Kidney (tissue), 14 donors: ENCODE data around the gene LST1. TPM values are rescaled to one million over a fixed set of nuclear protein-coding genes. Genes with fewer than 3 reads are reported as not detected.

Experiments
- DNase-seq, 5 donors: peaks; one replicate each; pipeline ENCODE4 v3.0.0-alpha.2; 2013 to 2020
- FAIRE-seq: peaks from 2 replicates; lab custom pipeline; 2012; peaks lifted over from hg19 to GRCh38; lab: Jason Lieb, UNC
- H3K27ac ChIP-seq, 2 donors: one replicate each; pipeline ENCODE4 v1.7.0; 2013; ENCODE audit warnings: low read depth in 2 of 2, low read length in 2 of 2, inconsistent platforms in 1 of 2
- H3K27me3 ChIP-seq: one replicate; pipeline ENCODE4 v1.7.1; 2013; ENCODE audit warnings: low read length, inconsistent platforms; ENCODE audit not compliant: control insufficient read depth, insufficient read depth
- H3K36me3 ChIP-seq, 3 donors: one replicate each; pipeline versions ENCODE4 v1.7.0 to v1.7.1; 2013; ENCODE audit warnings: low read length in 3 of 3, control low read depth in 1 of 3, inconsistent platforms in 1 of 3; ENCODE audit not compliant: insufficient read depth in 3 of 3, control insufficient read depth in 2 of 3
- H3K4me1 ChIP-seq, 3 donors: one replicate each; pipeline versions ENCODE4 v1.7.0 to v1.7.1; 2013; ENCODE audit warnings: low read length in 3 of 3, inconsistent platforms in 1 of 3, low read depth in 1 of 3; ENCODE audit not compliant: control insufficient read depth in 2 of 3, insufficient read depth in 2 of 3
- H3K4me3 ChIP-seq, 3 donors: one replicate each; pipeline versions ENCODE4 v1.7.0 to v1.8.1; 2013; ENCODE audit warnings: low read length in 3 of 3, control low read depth in 1 of 3, inconsistent platforms in 1 of 3
- H3K9ac ChIP-seq, 3 donors: one replicate each; pipeline versions ENCODE4 v1.7.0 to v1.7.1; 2013; ENCODE audit warnings: low read length in 3 of 3, control low read depth in 1 of 3, inconsistent platforms in 1 of 3
- H3K9me3 ChIP-seq, 3 donors: one replicate each; pipeline versions ENCODE4 v1.7.0 to v1.7.1; 2013; ENCODE audit warnings: low read length in 3 of 3, control low read depth in 1 of 3, inconsistent platforms in 1 of 3; ENCODE audit not compliant: control insufficient read depth in 2 of 3, insufficient read depth in 1 of 3
- intact Hi-C: fragments of 100-400 bp; cut with DNase I; formaldehyde crosslinking; loops from one replicate; pipeline ENCODE4 v1.11.1; 2022
- polyA plus RNA-seq: library from polyadenylated mRNA; stranded (reverse); fragments of 350-450 nt; fragmentation: Illumina TruSeq; extraction: RNeasy Lipid Tissue Mini Kit (QIAGEN cat#74804); gene quantifications from one replicate; pipeline ENCODE4 v1.2.3, GENCODE V29; 2014; ENCODE audit warnings: low read depth, low replicate concordance; ENCODE audit not compliant: insufficient read depth
- total RNA-seq: library from RNA; stranded (reverse); fragmentation: NEBNext Ultra II Directional; extraction: Animal tissue kit (Norgen Biotek cat#: 25700); gene quantifications from one replicate; pipeline ENCODE4 v1.2.1, GENCODE V29; 2021
- TF ChIP-seq, protein P1 (sequence below): IDR thresholded peaks from 3 replicates; pipeline ENCODE4 v1.5.1; 2012; ENCODE audit warnings: mild to moderate bottlenecking, moderate library complexity, borderline replicate concordance; ENCODE audit not compliant: insufficient read depth; ENCODE audit errors: extremely low read depth
- donor health status: control.
- donor health status: control.
- donor health status: control.
- donor health status: control.
- donor health status: control.
- donor health status: DM: yes; HTN: yes; CAD: no.
- donor health status: Normal renal cell carcinoma (clear cell type).

LST1 gene
- total and polyA plus RNA-seq, 2 donors from 2014 or later, result 14.8 to 31.5 TPM

DNA sequence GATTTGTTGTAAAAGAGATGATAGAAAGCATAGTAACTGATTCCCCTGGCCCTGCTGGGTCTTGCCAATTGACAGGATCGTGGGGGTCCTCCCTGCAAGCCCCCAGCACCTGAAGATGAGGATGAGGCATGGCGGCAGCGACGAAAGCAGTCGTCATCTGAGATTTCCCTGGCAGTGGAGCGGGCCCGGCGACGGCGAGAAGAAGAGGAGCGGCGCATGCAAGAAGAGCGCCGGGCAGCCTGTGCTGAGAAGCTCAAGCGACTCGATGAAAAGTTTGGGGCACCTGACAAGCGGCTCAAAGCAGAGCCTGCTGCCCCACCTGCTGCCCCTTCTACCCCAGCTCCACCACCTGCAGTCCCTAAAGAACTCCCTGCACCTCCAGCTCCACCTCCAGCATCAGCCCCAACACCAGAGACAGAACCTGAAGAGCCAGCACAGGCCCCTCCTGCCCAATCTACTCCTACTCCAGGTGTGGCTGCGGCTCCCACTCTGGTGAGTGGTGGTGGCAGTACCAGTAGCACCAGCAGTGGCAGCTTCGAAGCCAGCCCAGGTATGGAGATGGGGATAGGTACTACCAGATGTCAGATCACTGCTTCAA, 41.7 kb downstream of the LST1 start:
- intact Hi-C loops, result no loop called here
- Histone ChIP-seq H3K9me3 (no peaks in the 10 kb centered on the region), H3K27ac (no peak overlapping the region), H3K4me1 (no peaks in the 10 kb centered on the region), H3K36me3 (peaks cover 30 to 78% (median 50%) of the 10 kb centered on the region in 3 donors), H3K27me3 (no peaks in the 10 kb centered on the region), H3K9ac (no peak overlapping the region), H3K4me3 (no peak overlapping the region)
- FAIRE-seq (no peak), DNase-seq (no peak)
- TF ChIP-seq, protein P1, sequence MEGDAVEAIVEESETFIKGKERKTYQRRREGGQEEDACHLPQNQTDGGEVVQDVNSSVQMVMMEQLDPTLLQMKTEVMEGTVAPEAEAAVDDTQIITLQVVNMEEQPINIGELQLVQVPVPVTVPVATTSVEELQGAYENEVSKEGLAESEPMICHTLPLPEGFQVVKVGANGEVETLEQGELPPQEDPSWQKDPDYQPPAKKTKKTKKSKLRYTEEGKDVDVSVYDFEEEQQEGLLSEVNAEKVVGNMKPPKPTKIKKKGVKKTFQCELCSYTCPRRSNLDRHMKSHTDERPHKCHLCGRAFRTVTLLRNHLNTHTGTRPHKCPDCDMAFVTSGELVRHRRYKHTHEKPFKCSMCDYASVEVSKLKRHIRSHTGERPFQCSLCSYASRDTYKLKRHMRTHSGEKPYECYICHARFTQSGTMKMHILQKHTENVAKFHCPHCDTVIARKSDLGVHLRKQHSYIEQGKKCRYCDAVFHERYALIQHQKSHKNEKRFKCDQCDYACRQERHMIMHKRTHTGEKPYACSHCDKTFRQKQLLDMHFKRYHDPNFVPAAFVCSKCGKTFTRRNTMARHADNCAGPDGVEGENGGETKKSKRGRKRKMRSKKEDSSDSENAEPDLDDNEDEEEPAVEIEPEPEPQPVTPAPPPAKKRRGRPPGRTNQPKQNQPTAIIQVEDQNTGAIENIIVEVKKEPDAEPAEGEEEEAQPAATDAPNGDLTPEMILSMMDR, result no peak

DNA sequence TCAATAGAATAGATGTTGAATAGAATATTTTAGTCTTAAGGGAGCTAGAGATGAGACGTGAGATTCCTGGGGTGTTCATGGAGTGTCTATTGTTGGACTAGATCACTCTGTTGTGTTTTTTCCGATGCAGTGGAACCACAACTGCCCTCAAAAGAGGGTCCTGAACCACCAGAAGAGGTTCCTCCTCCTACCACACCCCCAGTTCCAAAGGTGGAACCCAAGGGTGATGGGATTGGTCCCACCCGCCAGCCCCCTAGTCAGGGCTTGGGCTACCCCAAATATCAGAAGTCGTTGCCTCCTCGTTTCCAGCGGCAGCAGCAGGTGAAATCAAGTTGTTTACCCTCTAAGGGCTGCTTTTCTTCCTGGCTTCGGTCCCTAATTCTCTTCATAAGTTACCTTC, 42.9 kb downstream of the LST1 start:
- intact Hi-C loops, result no loop called here
- TF ChIP-seq, protein P1, result no peak
- FAIRE-seq, result no peak

GRCh38 chr6:31630177-31630934, 44.3 kb downstream of the LST1 start:
- Histone ChIP-seq H3K4me1 (no peaks in the 10 kb centered on the region), H3K27me3 (no peaks in the 10 kb centered on the region), H3K4me3 (no peak overlapping the region), H3K27ac (no peak overlapping the region), H3K9ac (no peak overlapping the region), H3K9me3 (no peaks in the 10 kb centered on the region), H3K36me3 (peaks cover 27 to 80% (median 43%) of the 10 kb centered on the region in 3 donors)
- intact Hi-C loops, result no loop called here
- FAIRE-seq, result no peak
- TF ChIP-seq, protein P1, result no peak
- no peak for DNase-seq

More for the DNA sequence above, 42.9 kb downstream of the LST1 start:
- H3K27ac ChIP-seq, result no peak overlapping the region
- no peak for DNase-seq
- no peaks in the 10 kb centered on the region for H3K9me3 ChIP-seq
- no peaks in the 10 kb centered on the region for H3K4me1 ChIP-seq
- peaks cover 30 to 79% (median 46%) of the 10 kb centered on the region in 3 donors for H3K36me3 ChIP-seq
- no peak overlapping the region for H3K4me3 ChIP-seq
- H3K9ac ChIP-seq, result no peak overlapping the region
- no peaks in the 10 kb centered on the region for H3K27me3 ChIP-seq
